Loucy (cell line): ENCODE measurements around the gene PSMD14.

Source experiments
- EZH2phosphoT487 ChIP-seq: fragments of 200-600 bp; IDR thresholded peaks from 2 replicates; pipeline ENCODE4 v1.6.1; 2018; ENCODE audit warnings: antibody characterized with exemption, mild to moderate bottlenecking, moderate library complexity, borderline replicate concordance
- TF ChIP-seq, protein P1 (sequence below): fragments of 200-600 bp; sonication (generic); conservative IDR thresholded peaks from 2 replicates; pipeline ENCODE4 v1.5.1; 2014; ENCODE audit warnings: mild to moderate bottlenecking, antibody characterized with exemption, low read length

DNA sequence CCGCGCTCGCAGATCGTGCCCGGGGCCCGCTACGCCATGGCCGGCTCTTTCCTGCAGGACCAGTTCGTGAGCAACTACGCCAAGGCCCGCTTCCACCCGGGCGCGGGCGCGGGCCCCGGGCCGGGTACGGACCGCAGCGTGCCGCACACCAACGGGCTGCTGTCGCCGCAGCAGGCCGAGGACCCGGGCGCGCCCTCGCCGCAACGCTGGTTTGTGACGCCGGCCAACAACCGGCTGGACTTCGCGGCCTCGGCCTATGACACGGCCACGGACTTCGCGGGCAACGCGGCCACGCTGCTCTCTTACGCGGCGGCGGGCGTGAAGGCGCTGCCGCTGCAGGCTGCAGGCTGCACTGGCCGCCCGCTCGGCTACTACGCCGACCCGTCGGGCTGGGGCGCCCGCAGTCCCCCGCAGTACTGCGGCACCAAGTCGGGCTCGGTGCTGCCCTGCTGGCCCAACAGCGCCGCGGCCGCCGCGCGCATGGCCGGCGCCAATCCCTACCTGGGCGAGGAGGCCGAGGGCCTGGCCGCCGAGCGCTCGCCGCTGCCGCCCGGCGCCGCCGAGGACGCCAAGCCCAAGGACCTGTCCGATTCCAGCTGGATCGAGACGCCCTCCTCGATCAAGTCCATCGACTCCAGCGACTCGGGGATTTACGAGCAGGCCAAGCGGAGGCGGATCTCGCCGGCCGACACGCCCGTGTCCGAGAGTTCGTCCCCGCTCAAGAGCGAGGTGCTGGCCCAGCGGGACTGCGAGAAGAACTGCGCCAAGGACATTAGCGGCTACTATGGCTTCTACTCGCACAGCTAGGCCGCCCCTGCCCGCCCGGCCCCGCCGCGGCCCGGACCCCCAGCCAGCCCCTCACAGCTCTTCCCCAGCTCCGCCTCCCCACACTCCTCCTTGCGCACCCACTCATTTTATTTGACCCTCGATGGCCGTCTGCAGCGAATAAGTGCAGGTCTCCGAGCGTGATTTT, 115.5 kb downstream of the PSMD14 start:
- TF ChIP-seq, protein P1, sequence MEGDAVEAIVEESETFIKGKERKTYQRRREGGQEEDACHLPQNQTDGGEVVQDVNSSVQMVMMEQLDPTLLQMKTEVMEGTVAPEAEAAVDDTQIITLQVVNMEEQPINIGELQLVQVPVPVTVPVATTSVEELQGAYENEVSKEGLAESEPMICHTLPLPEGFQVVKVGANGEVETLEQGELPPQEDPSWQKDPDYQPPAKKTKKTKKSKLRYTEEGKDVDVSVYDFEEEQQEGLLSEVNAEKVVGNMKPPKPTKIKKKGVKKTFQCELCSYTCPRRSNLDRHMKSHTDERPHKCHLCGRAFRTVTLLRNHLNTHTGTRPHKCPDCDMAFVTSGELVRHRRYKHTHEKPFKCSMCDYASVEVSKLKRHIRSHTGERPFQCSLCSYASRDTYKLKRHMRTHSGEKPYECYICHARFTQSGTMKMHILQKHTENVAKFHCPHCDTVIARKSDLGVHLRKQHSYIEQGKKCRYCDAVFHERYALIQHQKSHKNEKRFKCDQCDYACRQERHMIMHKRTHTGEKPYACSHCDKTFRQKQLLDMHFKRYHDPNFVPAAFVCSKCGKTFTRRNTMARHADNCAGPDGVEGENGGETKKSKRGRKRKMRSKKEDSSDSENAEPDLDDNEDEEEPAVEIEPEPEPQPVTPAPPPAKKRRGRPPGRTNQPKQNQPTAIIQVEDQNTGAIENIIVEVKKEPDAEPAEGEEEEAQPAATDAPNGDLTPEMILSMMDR, result no peak
- TF ChIP-seq EZH2phosphoT487, result no peak
